GM19238 (cell line): ENCODE results near the gene KLHL8.
"Not testable (repeated sequence)": the region's sequence is repeated elsewhere in the genome, so short reads cannot be mapped to it uniquely, and the experiment has no call there.

ENCODE experiments used
- DNase-seq: peaks from one replicate; pipeline ENCODE4 v3.0.0; 2011; ENCODE audit warnings: low spot score; ENCODE audit not compliant: insufficient read length

Gene KLHL8

DNA sequence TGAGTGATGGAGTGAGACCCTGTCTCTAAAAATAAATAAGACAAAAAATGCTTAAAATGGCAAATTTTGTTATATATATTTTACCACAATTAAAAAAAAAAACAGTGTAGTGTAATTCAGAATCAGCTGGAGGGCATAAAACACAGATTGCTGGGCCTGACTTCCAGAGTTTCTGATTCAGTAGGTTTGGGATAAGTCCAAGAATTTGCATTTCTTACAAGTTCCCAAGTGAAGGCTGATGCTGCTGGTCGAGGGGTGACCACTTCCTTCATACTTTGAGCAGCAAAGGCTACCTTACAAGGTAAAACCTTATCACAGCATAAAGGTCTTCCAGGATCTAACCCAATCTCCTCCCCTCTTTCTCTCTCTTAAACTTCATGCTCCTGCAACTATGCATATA, 40.7 kb downstream of the KLHL8 start:
- no peak for DNase-seq

DNA sequence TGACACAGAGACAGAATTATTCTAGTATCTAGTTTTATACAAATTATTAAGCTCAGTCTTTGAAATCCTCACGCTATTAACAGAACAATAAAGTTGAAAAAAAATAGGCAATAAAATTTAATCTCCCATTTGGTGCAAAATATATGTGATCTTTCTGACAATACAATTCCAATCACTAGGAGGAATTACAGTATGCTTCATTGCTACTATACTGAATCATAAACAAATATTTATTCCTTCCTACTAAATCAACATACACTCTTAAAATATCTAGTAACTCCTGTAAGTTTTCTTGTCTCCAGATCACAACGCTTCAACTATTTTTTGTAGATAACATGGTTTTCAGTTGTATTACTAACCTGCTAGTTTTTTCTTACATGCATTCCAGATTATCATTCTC, 45.7 kb downstream of the KLHL8 start:
- DNase-seq: no peak

DNA sequence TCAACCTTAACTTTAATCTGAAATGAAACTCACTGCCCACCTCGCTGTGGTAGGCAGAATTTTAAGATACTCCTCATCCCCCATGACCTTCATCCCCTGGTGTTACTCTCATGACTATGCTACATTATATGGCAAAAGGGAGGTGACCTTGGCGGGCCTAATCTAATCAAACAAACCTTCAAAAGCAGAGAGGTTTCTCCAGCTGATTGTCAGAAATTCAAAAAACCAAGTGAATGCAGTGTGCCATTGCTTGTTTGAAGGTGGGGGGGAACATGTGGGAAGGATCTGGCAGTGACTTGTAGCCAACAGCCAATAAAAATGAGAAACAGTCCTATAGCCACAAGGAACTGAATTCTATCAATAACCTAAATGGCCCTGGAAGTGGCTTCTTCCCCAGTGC, 48.5 kb downstream of the KLHL8 start:
- no peak for DNase-seq

DNA sequence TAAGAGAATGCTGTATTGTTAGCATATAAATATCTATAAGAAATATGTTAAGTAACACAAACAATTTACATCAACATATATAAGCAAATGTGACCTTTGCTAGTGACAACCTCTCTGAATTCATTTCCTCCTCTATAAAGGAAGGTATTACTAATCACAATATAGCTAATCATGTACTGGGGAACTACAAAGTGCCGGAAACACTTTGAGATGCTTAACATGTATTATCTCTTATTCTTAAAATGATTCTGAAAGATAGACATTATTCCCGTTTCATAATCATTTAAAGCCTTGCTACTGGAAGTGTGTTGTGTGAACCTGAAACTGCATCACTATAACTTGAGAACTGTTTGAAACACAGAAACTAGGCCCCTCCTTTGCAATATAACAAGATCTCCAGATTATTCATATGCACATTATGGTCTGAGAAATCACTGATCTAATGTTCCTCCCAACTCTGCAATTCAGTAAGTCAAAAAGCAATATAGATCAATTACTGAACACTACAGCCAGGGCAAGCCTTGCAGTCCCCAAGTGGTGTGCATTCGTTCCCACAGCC, 54.0 kb downstream of the KLHL8 start:
- DNase-seq: no peak

DNA sequence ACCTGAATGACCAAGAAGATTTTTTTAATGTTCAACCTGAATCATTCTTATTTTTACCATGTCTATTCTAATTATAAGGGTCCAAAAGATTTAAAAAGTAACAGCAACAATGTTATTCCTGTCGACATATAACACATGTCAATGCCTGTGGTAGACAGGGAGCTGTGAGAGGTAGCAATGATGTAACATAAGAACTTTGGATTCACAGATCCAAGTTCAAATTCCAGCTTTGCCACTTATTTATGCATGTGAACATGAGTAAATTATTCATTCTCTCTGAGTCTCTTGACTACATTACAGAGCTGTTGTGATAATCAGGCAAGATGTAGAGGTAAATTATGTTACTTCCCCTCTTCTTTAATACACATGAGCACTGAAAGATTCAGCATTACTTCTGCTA, 54.5 kb downstream of the KLHL8 start:
- DNase-seq: no peak

DNA sequence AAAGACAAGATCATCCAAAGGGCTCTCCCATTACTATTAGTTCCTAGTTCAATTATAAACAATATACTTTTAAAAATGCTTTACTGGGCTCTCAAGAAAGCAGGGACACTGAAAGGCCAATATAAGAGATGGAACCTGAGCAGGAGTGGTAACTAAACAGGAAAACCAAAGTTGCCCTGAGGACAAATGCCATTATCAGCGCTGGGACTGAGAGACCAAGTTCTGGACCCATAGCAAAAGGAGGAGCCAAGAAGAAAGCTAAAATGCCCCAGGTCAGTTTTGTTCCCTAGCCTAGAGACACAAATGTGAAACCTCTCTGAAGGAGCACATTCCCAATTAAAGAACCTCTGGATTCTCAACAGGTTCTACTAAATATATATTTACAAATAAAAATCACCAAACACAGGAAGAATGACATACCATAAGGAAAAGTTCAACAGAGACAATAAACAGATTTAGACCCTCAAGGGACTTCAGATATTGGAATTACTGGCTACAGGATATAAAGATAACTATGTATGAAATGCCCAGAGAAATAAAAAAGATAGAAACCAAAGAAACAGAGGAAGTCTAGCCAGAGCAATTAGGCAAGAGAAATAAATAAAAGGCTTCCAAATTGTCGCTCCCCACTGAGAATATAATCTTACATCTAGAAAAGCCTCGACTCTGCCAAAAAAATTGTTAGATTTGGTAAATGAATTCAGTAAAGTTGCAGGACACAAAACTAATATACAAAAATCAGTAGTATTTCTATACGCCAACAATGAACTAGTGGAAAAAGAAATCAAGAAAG, 67.1 kb downstream of the KLHL8 start:
- no peak for DNase-seq

DNA sequence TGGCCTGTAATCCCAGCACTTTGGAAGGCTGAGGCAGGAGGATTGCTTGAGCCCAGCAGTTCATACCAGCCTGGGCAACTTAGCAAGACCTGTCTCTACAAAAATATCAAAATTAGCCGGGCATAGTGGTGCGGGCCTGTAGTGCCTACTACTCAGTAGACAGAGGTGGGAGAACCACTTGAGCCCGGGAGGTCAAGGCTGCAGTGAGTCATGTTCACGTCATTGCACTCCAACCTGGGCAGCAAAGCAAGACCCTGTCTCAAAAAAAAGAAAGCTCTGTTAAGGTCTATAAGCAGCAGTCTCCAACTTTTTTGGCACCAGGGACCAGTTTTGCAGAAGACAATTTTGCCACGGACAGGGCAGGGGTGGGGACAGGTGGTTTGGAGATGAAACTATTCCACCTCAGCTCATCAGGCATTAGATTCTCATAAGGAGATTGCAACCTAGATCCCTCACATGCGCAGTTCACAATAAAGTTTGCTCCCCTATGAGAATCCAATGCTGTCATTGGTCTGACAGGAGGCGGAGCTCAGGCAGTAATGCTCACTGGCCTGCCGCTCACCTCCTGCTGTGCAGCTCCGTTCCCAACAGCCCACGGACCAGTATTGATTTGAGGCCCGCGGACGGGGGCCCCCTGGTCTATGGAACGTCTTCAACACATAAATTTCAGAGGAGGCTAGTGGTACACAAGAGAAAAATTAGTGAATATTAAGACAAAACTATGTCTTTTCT, 67.9 kb downstream of the KLHL8 start:
- DNase-seq: no peak

DNA sequence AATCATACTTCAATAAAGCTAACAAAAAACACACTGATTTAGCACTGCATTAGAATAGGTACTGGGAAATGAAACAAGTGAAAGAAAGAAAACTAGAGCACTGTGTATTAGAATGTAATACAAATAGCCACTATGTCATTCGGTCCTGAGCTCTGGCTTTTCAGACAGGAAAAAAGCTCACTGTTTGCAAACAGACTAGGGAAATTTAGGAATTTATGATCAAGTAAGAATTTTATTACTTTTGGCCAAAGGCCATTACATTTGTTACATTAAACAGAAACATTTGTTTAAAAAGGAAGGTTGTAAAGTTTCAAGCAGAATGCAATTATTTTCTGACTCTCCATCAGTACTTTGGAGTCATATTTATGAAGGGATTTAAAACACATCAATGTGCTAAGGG, 68.7 kb downstream of the KLHL8 start:
- DNase-seq: no peak

DNA sequence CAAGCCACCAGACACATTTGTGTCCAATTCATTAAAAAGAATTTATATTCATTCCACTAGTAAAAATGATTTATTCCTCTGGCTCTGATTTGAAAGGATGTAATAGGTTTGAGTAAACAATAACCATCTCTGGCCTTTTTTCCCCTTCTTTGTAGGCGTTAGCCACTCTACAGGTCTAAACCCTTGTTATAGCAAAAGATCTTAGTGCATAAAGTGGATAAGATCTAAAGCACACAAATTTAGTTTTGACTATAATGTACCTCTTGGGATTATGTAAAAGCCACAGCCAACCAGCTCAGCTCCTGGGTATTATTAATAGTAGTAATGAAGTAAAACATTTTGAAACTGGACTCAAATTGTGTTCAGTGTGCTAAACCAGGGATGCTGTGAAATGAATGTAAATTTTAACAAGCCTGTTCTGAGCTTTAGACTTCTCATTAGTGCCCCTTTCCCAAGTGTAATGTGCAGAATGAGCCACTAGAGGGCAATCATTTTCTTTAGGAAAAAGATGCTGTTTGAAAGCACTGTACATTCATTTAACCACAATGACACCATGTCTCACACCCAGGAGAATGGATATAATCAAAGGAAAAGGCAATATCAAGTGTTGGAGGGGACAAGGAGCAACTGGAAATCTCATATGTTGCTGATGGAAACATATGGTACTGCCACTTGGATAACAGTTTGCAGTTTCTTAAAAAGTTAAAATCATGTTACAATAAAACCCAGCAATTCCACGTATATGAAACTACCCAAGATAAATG, 69.7 kb downstream of the KLHL8 start:
- DNase-seq: no peak

DNA sequence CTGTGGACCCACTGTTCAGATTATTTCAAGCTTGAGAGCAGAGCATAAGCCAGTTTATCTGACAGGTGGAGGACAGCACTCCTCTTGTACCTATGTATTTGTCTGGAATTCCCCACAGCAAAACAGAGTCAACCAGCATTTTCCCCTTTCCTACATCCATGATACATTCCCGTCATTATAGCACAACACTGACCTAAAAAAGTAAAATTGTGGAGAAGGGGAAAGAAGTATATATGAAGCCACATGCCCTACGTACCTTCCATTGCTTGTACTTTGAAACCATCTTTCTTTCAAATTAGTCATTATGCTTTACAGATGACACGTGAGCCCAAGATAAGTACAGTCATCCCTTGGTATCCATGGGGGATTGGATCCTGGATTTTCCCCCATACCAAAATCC, 73.3 kb downstream of the KLHL8 start:
- DNase-seq: no peak

DNA sequence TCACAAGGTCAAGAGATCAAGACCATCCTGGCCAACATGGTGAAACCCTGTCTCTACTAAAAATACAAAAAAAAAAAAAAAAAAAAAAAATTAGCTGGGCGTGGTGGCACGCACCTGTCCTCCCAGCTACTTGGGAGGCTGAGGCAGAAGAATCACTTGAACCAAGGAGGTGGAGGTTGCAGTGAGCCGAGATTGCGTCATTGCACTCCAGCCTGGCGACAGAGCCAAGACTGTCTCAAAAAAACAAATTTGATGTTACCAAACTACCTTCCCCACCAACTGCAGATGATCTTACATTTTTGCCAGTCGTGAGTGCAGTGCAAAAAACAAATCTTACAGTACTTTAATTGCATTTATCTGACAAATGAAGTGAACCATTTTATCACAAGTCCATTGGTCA, 74.5 kb downstream of the KLHL8 start:
- not testable (repeated sequence) for DNase-seq

DNA sequence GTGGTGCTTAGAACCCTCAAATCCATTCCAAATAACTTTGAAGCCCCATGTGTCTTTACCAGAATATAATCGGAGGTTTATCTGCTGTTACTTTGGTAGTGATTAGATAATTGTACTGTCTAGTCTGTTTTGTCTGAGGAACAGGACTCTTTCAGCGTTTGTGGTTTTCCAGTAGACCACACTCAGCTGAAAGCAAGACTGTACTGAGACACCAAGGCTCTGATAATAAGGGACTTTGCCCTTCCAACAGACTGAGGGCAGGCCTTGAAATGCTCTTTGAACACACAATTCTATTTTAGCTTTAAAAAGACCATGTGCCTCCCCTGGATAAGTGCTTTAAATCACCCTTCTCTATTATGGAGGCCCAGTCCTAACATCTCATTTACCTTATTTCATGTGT, 76.1 kb downstream of the KLHL8 start:
- DNase-seq: no peak

DNA sequence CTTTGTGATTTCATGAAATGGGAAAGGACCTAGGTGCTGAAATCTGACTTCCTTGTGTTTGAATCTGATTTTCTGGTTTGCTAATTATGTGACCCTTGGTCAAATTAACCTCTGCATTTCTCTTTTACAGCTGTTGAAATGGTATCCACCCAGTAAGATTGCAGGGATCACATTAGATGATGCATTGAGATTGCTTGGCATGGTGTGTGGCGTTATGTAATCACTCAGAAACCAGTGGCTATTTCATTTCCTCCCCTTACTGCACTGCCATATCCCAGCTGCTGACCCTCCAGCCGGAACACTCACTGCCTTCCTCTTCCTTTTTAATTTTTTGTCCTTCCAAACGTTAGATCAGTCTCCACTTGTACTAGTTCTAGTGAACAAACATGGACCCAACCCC, 79.0 kb downstream of the KLHL8 start:
- no peak for DNase-seq

DNA sequence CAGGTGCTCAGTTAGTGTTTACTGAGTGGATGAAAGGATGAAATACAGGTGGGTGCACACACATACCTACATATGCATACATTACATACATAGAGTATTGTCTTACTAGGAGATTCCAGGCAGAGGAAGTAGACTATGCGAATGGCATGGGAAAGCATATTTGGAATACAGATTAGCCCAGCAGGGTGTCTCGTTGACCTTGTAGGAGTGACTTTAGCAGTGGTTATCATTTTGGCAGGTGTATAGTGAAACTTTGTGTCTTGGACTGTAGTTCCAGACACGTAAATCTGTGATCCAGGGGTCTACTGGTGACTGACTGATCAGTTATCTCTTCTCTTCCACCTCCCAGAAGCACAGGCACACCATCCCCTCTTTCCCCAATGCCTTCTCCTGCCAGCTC, 86.3 kb downstream of the KLHL8 start:
- no peak for DNase-seq

DNA sequence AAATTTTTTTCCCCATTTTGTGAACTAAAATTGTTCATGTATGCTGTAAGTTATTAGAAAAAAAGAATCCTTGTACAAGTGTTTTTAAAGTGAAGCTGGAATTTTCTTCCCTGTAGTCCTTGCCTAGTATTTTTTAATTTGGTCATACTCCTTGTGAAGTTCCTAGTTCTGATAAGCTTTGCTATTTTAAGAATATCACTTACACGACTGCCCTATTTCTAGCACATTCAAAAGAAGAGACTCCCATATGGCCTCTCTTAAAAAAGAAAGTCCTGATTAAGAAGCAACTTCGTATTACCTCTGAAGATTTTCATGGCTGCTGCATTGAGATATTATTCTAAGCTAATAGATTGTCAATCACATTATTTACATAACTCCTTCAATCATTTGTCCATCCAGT, 87.2 kb downstream of the KLHL8 start:
- no peak for DNase-seq

DNA sequence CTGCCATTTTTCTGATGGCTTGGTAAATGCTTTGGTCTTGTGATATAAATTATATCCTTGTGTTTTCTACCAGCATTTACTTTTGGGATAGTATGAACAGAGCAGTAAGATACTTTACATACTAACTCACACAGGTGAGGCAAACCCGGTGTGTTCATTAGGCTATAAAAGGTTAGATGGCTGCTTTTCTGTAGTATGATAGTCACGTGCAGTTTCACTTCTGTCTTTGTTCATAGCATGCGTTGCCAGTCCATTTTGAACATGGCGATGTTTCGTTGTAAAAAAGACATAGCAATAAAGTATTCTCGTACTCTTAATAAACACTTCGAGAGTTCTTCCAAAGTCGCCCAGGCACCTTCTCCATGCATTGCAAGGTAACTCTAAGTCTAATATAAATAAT, 88.4 kb downstream of the KLHL8 start:
- DNase-seq: no peak

DNA sequence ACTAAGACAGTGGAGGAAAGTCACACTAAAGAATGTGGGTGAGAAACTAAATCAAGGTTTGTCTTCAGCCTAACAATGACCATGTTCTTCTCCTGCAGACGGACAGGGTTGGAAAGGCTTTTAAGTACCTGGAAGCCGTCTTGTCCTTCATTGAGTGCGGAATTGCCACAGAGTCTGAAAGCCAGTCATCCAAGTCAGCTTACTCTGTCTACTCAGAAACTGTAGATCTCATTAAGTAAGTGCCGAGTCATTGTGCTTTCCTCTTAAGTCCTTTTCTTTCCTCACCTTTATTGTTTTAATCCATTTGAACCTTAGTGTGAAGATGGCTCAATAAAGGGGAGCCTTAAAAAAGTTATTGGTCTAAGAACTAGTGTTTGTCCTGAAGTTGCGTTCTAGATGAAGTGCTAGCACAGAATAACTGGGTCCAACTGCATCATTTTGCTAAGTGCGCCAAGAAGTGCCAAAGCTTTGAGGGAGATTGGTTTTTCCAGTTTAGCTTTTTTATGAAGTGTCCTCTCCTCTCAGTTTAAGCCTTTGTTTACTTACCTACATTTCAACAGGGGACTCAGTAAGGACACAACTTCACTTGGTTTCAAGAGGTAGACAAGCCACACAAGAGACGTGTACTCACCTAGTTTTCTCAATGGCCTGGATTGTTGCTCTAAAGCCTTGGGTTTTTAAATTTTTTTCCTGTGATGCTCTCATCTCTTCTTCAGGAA, 89.3 kb downstream of the KLHL8 start:
- no peak for DNase-seq

DNA sequence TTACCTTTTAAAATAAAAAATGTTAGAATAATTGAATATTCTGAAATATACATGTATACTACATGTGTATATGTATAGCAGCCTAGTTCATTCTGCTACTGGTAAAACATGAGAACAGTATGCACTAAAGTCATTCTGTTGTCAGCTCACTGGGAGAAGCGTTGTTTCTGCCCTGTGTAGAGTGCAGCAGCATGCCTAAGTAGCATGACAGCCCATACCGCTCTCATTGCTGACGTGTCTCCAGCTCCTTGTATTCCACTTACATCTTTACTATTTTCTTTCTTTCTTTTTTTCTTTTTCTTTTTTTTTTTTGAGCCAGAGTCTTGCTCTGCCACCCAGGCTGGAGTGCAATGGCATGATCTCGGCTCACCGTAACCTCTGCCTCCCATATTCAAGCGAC, 90.7 kb downstream of the KLHL8 start:
- DNase-seq: no peak

DNA sequence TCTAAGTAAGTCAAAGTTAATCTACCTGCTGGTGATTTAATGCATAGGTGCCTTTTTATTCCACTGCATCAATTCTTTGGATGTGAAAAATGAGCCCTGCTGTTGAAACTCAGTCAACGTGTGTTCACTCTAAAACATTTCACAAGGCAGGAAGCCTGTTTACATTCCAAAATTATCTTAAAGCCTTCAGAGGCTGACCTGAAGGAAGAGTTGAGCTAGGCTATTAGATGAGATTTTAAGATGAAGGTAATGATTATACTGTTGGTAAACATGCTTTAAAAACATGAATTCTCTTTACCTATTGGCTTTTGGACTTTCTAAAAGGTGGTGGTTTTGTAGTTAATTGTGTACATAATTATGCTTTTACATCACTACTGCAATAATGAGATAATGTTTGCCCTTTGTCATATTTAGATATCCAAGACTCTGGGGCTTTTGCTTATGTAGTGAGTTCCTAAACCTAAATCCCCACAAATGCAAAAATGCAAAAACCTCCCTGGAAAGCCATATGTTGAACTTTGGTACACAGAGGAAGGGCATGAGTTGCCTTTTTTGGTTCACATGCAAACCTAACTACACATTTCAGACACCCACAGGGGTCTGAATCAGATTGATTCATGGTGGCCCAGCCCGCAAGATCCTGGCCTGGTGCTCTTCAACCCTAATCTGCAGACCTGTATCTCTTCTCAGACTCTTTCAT, 92.3 kb downstream of the KLHL8 start:
- DNase-seq: no peak

DNA sequence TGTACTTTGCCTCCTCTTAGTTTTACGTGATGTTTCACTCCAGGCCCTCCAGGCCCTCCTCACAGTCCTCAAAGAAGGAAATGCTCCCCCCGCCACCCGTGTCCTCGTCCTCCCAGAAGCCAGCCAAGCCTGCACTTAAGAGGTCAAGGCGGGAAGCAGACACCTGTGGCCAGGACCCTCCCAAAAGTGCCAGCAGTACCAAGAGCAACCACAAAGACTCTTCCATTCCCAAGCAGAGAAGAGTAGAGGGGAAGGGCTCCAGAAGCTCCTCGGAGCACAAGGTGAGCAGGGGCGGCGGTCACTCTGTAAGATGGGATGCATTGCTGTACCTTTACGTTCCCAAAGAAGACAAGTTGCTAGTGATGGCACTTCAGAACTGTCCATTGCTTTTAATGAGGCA, 94.4 kb downstream of the KLHL8 start:
- no peak for DNase-seq

DNA sequence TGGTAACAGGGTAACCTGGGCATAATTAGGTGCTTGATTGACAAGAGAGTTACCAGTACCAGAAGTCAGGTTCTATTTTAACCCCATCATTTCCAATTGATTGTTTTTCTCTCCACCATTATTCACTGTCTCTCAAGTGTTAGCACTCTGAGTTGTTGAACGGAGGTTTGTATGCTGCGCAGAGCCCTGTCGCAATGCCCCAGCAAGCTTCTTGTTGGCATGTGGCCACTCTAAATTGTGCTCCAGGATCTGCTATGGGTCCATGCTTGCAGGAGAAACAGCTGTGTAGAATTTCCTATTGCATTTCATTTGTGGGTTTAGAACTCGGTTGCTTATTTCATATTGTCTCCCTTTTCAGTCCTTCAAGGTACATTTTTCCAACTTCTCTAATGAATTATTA, 98.2 kb downstream of the KLHL8 start:
- no peak for DNase-seq
